ENCODE data around the gene PTPRM. TPM values are rescaled to one million over a fixed set of nuclear protein-coding genes. Genes with fewer than 3 reads are reported as not detected.

PTPRM gene
- total and polyA plus RNA-seq, 4 donors, result 61.1 to 146 (median 87.5) TPM

DNA sequence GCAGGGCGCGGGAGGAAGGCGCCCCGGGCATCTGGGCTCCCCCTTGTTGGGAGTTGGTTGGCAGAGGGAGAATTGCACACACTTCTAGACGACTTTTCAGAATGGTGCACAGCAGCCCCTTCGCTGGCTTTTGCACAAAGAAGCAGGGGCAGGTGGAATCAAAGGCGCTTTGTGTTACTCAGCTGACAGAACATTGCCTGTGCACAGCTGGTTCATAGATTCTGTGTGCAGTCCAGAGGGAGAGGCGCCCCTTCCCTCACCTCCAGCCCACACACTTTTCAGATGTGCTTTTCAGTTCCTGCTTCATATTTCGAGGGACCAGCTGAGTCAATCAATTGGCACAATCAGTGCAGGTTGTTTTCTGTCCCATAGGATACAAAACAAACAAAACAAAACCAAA is 693.7 kb downstream of the PTPRM start:
- 89 to 95% methylated on average over 9 of the region's 9 CpGs for WGBS, 2 donors
- TF ChIP-seq, protein P1, sequence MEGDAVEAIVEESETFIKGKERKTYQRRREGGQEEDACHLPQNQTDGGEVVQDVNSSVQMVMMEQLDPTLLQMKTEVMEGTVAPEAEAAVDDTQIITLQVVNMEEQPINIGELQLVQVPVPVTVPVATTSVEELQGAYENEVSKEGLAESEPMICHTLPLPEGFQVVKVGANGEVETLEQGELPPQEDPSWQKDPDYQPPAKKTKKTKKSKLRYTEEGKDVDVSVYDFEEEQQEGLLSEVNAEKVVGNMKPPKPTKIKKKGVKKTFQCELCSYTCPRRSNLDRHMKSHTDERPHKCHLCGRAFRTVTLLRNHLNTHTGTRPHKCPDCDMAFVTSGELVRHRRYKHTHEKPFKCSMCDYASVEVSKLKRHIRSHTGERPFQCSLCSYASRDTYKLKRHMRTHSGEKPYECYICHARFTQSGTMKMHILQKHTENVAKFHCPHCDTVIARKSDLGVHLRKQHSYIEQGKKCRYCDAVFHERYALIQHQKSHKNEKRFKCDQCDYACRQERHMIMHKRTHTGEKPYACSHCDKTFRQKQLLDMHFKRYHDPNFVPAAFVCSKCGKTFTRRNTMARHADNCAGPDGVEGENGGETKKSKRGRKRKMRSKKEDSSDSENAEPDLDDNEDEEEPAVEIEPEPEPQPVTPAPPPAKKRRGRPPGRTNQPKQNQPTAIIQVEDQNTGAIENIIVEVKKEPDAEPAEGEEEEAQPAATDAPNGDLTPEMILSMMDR (IDR thresholded peaks at IDR 0.05; ENCODE audit: control extremely low read depth, extremely low read depth), result no peak
- ATAC-seq (ENCODE audit: insufficient read depth, low FRiP score) (no peak), DNase-seq (peak in 1 of 3 donors; percentile 15)
- H3K9ac ChIP-seq (ENCODE audit: insufficient read depth in 1 of 2, low read length in 2 of 2), result no peak overlapping the region
- no peaks in the 10 kb centered on the region for H3K27me3 ChIP-seq (ENCODE audit: control insufficient read depth in 3 of 3, insufficient read depth in 3 of 3, low read length in 2 of 3)
- H3K36me3 ChIP-seq (ENCODE audit: control insufficient read depth in 4 of 4, insufficient read depth in 4 of 4, low read length in 4 of 4), result peaks cover 0 to 10% (median 0%) of the 10 kb centered on the region in 4 donors
- peaks cover 0 to 20% (median 4%) of the 10 kb centered on the region in 5 donors for H3K4me1 ChIP-seq (ENCODE audit: control insufficient read depth in 5 of 5, insufficient read depth in 5 of 5, low read length in 5 of 5)
- no peak overlapping the region for H3K27ac ChIP-seq (ENCODE audit: low read depth in 1 of 2, low read length in 1 of 2)
- H3K4me3 ChIP-seq, result no peak overlapping the region
- H3K9me3 ChIP-seq (ENCODE audit: control insufficient read depth in 4 of 4, insufficient read depth in 3 of 4, low read length in 3 of 4), result no peaks in the 10 kb centered on the region

DNA sequence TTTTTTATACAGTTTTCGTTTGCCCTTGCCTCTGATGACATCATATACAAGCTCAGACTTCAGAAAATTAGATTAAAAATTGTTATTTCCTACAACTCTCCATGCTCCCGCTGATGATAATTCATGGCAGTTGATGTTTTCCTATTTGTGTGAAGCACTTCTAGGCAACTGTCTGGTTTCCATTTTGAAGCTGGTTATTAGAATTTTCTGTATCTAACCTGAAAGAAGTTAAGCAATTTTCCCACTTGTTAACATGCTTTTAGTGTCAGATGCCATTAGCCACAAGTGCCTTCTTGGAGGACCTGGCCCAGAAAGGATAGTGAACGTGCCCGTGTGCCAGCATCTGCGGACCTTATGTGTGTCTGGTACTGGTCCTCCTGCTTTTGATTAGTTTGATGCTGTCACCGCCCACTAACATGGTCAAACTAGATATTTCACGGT is 694.6 kb downstream of the PTPRM start:
- no peak overlapping the region for H3K27ac ChIP-seq (ENCODE audit: low read depth in 1 of 2, low read length in 1 of 2)
- ATAC-seq (ENCODE audit: insufficient read depth, low FRiP score) (no peak), DNase-seq (no peak)
- no peak overlapping the region for H3K9ac ChIP-seq (ENCODE audit: insufficient read depth in 1 of 2, low read length in 2 of 2)
- 91 to 93% methylated on average over 7 of the region's 7 CpGs for WGBS, 2 donors
- no peaks in the 10 kb centered on the region for H3K9me3 ChIP-seq (ENCODE audit: control insufficient read depth in 4 of 4, insufficient read depth in 3 of 4, low read length in 3 of 4)
- TF ChIP-seq, protein P1 (IDR thresholded peaks at IDR 0.05; ENCODE audit: control extremely low read depth, extremely low read depth), result no peak
- no peaks in the 10 kb centered on the region for H3K27me3 ChIP-seq (ENCODE audit: control insufficient read depth in 3 of 3, insufficient read depth in 3 of 3, low read length in 2 of 3)
- no peak overlapping the region for H3K4me3 ChIP-seq
- peaks cover 0 to 10% (median 0%) of the 10 kb centered on the region in 4 donors for H3K36me3 ChIP-seq (ENCODE audit: control insufficient read depth in 4 of 4, insufficient read depth in 4 of 4, low read length in 4 of 4)
- H3K4me1 ChIP-seq (ENCODE audit: control insufficient read depth in 5 of 5, insufficient read depth in 5 of 5, low read length in 5 of 5), result peaks cover 0 to 20% (median 4%) of the 10 kb centered on the region in 5 donors

DNA sequence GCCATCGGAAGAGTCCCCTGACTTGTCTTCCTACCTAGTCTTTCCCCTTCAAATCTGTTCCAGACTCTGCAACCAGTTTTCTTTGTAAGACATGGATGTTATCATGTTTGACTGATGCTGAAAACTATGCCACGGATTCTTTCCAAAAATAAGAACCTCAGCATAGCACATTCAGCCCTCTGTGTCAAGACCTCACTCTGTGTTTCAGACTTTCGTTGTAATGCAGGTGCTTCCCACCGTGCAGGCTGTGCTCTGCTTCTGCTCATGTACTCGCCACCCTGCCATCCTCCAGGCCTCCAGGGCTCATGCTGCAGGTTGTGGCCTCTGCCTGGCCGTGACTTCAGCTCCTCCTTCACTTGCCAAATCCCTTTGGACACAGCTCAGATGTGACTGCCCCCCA is 695.1 kb downstream of the PTPRM start:
- TF ChIP-seq, protein P1 (IDR thresholded peaks at IDR 0.05; ENCODE audit: control extremely low read depth, extremely low read depth), result no peak
- DNase-seq (no peak), ATAC-seq (ENCODE audit: insufficient read depth, low FRiP score) (no peak)
- no peak overlapping the region for H3K4me3 ChIP-seq
- peaks cover 0 to 10% (median 0%) of the 10 kb centered on the region in 4 donors for H3K36me3 ChIP-seq (ENCODE audit: control insufficient read depth in 4 of 4, insufficient read depth in 4 of 4, low read length in 4 of 4)
- no peaks in the 10 kb centered on the region for H3K27me3 ChIP-seq (ENCODE audit: control insufficient read depth in 3 of 3, insufficient read depth in 3 of 3, low read length in 2 of 3)
- H3K27ac ChIP-seq (ENCODE audit: low read depth in 1 of 2, low read length in 1 of 2), result no peak overlapping the region
- WGBS, 2 donors, result 84 to 89% methylated on average over 6 of the region's 6 CpGs
- no peak overlapping the region for H3K9ac ChIP-seq (ENCODE audit: insufficient read depth in 1 of 2, low read length in 2 of 2)
- no peaks in the 10 kb centered on the region for H3K9me3 ChIP-seq (ENCODE audit: control insufficient read depth in 4 of 4, insufficient read depth in 3 of 4, low read length in 3 of 4)
- peaks cover 0 to 20% (median 4%) of the 10 kb centered on the region in 5 donors for H3K4me1 ChIP-seq (ENCODE audit: control insufficient read depth in 5 of 5, insufficient read depth in 5 of 5, low read length in 5 of 5)

DNA sequence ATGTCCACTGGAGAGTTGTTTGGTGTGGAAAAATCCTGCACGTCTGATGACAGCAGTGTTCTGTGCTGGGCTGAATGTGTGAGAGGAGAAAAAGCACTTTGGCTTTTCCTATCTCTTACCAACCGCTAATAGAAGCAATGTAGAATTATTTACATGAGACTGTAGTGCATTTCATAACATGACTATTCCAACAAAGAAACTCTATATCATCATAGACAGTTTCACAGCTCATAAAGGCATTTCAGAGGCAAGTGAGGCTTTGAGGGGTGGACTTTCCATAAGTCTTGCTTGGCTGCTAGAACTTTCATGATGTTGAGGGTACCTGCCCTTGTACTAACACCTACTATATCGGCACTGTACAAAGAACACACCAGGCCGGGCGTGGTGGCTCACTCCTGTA is 697.0 kb downstream of the PTPRM start:
- no peak for ATAC-seq (ENCODE audit: insufficient read depth, low FRiP score)
- 87 to 88% methylated on average over 5 of the region's 5 CpGs for WGBS, 2 donors
- TF ChIP-seq, protein P1 (IDR thresholded peaks at IDR 0.05; ENCODE audit: control extremely low read depth, extremely low read depth), result no peak
- peaks cover 0 to 10% (median 0%) of the 10 kb centered on the region in 4 donors for H3K36me3 ChIP-seq (ENCODE audit: control insufficient read depth in 4 of 4, insufficient read depth in 4 of 4, low read length in 4 of 4)
- no peak overlapping the region for H3K4me3 ChIP-seq
- no peaks in the 10 kb centered on the region for H3K9me3 ChIP-seq (ENCODE audit: control insufficient read depth in 4 of 4, insufficient read depth in 3 of 4, low read length in 3 of 4)
- no peaks in the 10 kb centered on the region for H3K27me3 ChIP-seq (ENCODE audit: control insufficient read depth in 3 of 3, insufficient read depth in 3 of 3, low read length in 2 of 3)
- no peak overlapping the region for H3K27ac ChIP-seq (ENCODE audit: low read depth in 1 of 2, low read length in 1 of 2)
- H3K4me1 ChIP-seq (ENCODE audit: control insufficient read depth in 5 of 5, insufficient read depth in 5 of 5, low read length in 5 of 5), result peaks cover 0 to 20% (median 4%) of the 10 kb centered on the region in 5 donors
- no peak overlapping the region for H3K9ac ChIP-seq (ENCODE audit: insufficient read depth in 1 of 2, low read length in 2 of 2)
- peak in 2 of 3 donors; percentile 69 to 83 for DNase-seq

Measured in lung (tissue), 12 donors.